Astrocyte (in vitro differentiated cells and primary cell): ENCODE measurements around the gene TPRX1. TPM values are rescaled to one million over a fixed set of nuclear protein-coding genes. Genes with fewer than 3 reads are reported as not detected.

ENCODE experiments used
- DNase-seq: peaks from one replicate; pipeline ENCODE4 v3.0.0-alpha.2; 2010; ENCODE audit warnings: low read depth
- FAIRE-seq: peaks from 2 replicates; lab custom pipeline; 2011; peaks lifted over from hg19 to GRCh38; lab: Jason Lieb, UNC
- H2AFZ ChIP-seq: 2 replicates; pipeline ENCODE4 v1.6.0; 2012; ENCODE audit warnings: low read depth, low read length, inconsistent platforms
- H3K27ac ChIP-seq: 2 replicates; pipeline ENCODE4 v1.5.1; 2011; ENCODE audit warnings: low read depth, low read length, inconsistent platforms
- H3K27me3 ChIP-seq: 2 replicates; pipeline ENCODE4 v1.6.0; 2011; ENCODE audit warnings: low read length, inconsistent platforms; ENCODE audit not compliant: insufficient read depth
- H3K36me3 ChIP-seq: 2 replicates; pipeline ENCODE4 v1.5.1; 2011; ENCODE audit warnings: low read length, inconsistent platforms; ENCODE audit not compliant: insufficient read depth
- H3K4me1 ChIP-seq: 2 replicates; pipeline ENCODE4 v1.5.1; 2011; ENCODE audit warnings: low read length, inconsistent platforms; ENCODE audit not compliant: insufficient read depth
- H3K4me2 ChIP-seq: 2 replicates; pipeline ENCODE4 v1.6.0; 2012; ENCODE audit warnings: low read length, inconsistent platforms
- H3K4me3 ChIP-seq: 2 replicates; pipeline ENCODE4 v1.5.1; 2011; ENCODE audit warnings: low read depth, mild to moderate bottlenecking, low read length, inconsistent platforms; ENCODE audit not compliant: insufficient read depth
- H3K79me2 ChIP-seq: 2 replicates; pipeline ENCODE4 v1.6.0; 2012; ENCODE audit warnings: mild to moderate bottlenecking, low read length, inconsistent platforms; ENCODE audit not compliant: insufficient read depth
- H3K9ac ChIP-seq: 2 replicates; pipeline ENCODE4 v1.6.0; 2012; ENCODE audit warnings: mild to moderate bottlenecking, low read length, inconsistent platforms
- H3K9me3 ChIP-seq: 2 replicates; pipeline ENCODE4 v1.5.1; 2012; ENCODE audit warnings: low read depth, mild to moderate bottlenecking, low read length, inconsistent platforms; ENCODE audit not compliant: insufficient read depth
- H4K20me1 ChIP-seq: 2 replicates; pipeline ENCODE4 v1.6.0; 2012; ENCODE audit warnings: low read length, inconsistent platforms; ENCODE audit not compliant: insufficient read depth
- H3K27ac Mint-ChIP-seq: one replicate; pipeline ENCODE4 v1.8.0; 2021; ENCODE audit warnings: mild to moderate bottlenecking, mixed read lengths; ENCODE audit not compliant: unreplicated experiment
- H3K27me3 Mint-ChIP-seq: one replicate; pipeline ENCODE4 v1.8.0; 2021; ENCODE audit warnings: low read depth, mixed read lengths; ENCODE audit not compliant: unreplicated experiment
- H3K36me3 Mint-ChIP-seq: one replicate; pipeline ENCODE4 v1.8.0; 2021; ENCODE audit warnings: low read depth, mixed read lengths; ENCODE audit not compliant: unreplicated experiment
- H3K4me1 Mint-ChIP-seq: one replicate; pipeline ENCODE4 v1.8.0; 2021; ENCODE audit warnings: low read depth, mixed read lengths; ENCODE audit not compliant: unreplicated experiment
- H3K4me3 Mint-ChIP-seq: one replicate; pipeline ENCODE4 v1.8.0; 2021; ENCODE audit warnings: mild to moderate bottlenecking, moderate library complexity, mixed read lengths; ENCODE audit not compliant: unreplicated experiment
- H3K9me3 Mint-ChIP-seq: one replicate; pipeline ENCODE4 v1.8.0; 2021; ENCODE audit warnings: mild to moderate bottlenecking, mixed read lengths; ENCODE audit not compliant: unreplicated experiment
- CTCF ChIP-seq: IDR thresholded peaks from 2 replicates; pipeline ENCODE4 v1.5.1; 2011; ENCODE audit warnings: low read depth, mild to moderate bottlenecking, inconsistent platforms, low read length, moderate library complexity; ENCODE audit not compliant: insufficient read depth
- EZH2 ChIP-seq: IDR thresholded peaks from 2 replicates; pipeline ENCODE4 v1.6.1; 2012; ENCODE audit warnings: mild to moderate bottlenecking, low read length, inconsistent platforms; ENCODE audit not compliant: insufficient read depth
- total RNA-seq: library from RNA; stranded (reverse); gene quantifications from 2 replicates; pipeline ENCODE4 v1.2.1, GENCODE V29; 2021

TPRX1 gene
- total RNA-seq, 1 donor from 2014 or later = not detected

GRCh38 chr19:47848425-47848822 is 44.1 kb upstream of the TPRX1 start:
- no peaks in the 10 kb centered on the region for H3K4me1 ChIP-seq
- H3K4me3 ChIP-seq = no peak overlapping the region
- H3K36me3 ChIP-seq = no peaks in the 10 kb centered on the region
- H3K9ac ChIP-seq = no peak overlapping the region
- peaks cover 39% of the 10 kb centered on the region for H3K27me3 Mint-ChIP-seq
- peaks cover 14% of the 10 kb centered on the region for H3K27me3 ChIP-seq
- no peaks in the 10 kb centered on the region for H3K36me3 Mint-ChIP-seq
- H3K9me3 Mint-ChIP-seq = no peaks in the 10 kb centered on the region
- H4K20me1 ChIP-seq = no peaks in the 10 kb centered on the region
- no peak for DNase-seq
- no peak overlapping the region for H3K4me3 Mint-ChIP-seq
- H3K27ac ChIP-seq = no peak overlapping the region
- H3K4me1 Mint-ChIP-seq = no peaks in the 10 kb centered on the region
- H3K4me2 ChIP-seq = no peak overlapping the region
- TF ChIP-seq CTCF = no peak
- no peak for TF ChIP-seq EZH2
- FAIRE-seq = no peak
- no peaks in the 10 kb centered on the region for H3K79me2 ChIP-seq
- H3K27ac Mint-ChIP-seq = no peak overlapping the region
- no peaks in the 10 kb centered on the region for H3K9me3 ChIP-seq
- H2AFZ ChIP-seq = no peak overlapping the region

- Mint-ChIP-seq H3K27me3 (peaks cover 20% of the 10 kb centered on the region), H3K9me3 (no peaks in the 10 kb centered on the region), H3K4me3 (no peak overlapping the region), H3K36me3 (no peaks in the 10 kb centered on the region), H3K27ac (no peak overlapping the region), H3K4me1 (no peaks in the 10 kb centered on the region)
- no peak overlapping the region for H3K27ac ChIP-seq
- no peaks in the 10 kb centered on the region for H3K36me3 ChIP-seq
- H3K4me3 ChIP-seq = no peak overlapping the region
- DNase-seq = no peak
- H3K27me3 ChIP-seq = no peaks in the 10 kb centered on the region
- H2AFZ ChIP-seq = no peak overlapping the region
- H3K4me1 ChIP-seq = no peaks in the 10 kb centered on the region
- H3K4me2 ChIP-seq = no peak overlapping the region
- no peak for FAIRE-seq
- no peaks in the 10 kb centered on the region for H3K9me3 ChIP-seq
- no peaks in the 10 kb centered on the region for H3K79me2 ChIP-seq
- H3K9ac ChIP-seq = no peak overlapping the region
- TF ChIP-seq EZH2 (no peak), CTCF (no peak)
- no peaks in the 10 kb centered on the region for H4K20me1 ChIP-seq
These were observed 38.6 kb upstream of the TPRX1 start for GRCh38 chr19:47842941-47843340.

- no peak for TF ChIP-seq EZH2
- no peak for TF ChIP-seq CTCF
- FAIRE-seq (no peak), DNase-seq (no peak)
- H3K9me3 ChIP-seq = no peaks in the 10 kb centered on the region
- H3K4me1 Mint-ChIP-seq = no peaks in the 10 kb centered on the region
- H3K4me3 ChIP-seq = no peak overlapping the region
- no peak overlapping the region for H2AFZ ChIP-seq
- no peak overlapping the region for H3K4me2 ChIP-seq
- H3K79me2 ChIP-seq = no peaks in the 10 kb centered on the region
- no peaks in the 10 kb centered on the region for H3K4me1 ChIP-seq
- H3K4me3 Mint-ChIP-seq = no peak overlapping the region
- no peak overlapping the region for H3K27ac ChIP-seq
- H3K27me3 ChIP-seq = no peaks in the 10 kb centered on the region
- H3K9ac ChIP-seq = no peak overlapping the region
- H3K27ac Mint-ChIP-seq = no peak overlapping the region
- no peaks in the 10 kb centered on the region for H4K20me1 ChIP-seq
- H3K36me3 ChIP-seq = no peaks in the 10 kb centered on the region
- no peaks in the 10 kb centered on the region for H3K36me3 Mint-ChIP-seq
- H3K9me3 Mint-ChIP-seq = no peaks in the 10 kb centered on the region
- H3K27me3 Mint-ChIP-seq = peaks cover 17% of the 10 kb centered on the region
These were observed 35.6 kb upstream of the TPRX1 start for GRCh38 chr19:47839913-47840312.
